Stimulated activated CD4-positive, alpha-beta T cell treated with anti-CD3 and anti-CD28 coated beads, TNF-alpha, amount 100 ng/mL, for 1 hour (primary cell): ENCODE measurements around the gene ATP9A.

Source experiments
- DNase-seq, 3 donors: peaks; one replicate each; pipeline ENCODE4 v3.0.0-alpha.2; 2020; ENCODE audit warnings: low read depth in 3 of 3, low spot score in 1 of 3

ATP9A gene

DNA sequence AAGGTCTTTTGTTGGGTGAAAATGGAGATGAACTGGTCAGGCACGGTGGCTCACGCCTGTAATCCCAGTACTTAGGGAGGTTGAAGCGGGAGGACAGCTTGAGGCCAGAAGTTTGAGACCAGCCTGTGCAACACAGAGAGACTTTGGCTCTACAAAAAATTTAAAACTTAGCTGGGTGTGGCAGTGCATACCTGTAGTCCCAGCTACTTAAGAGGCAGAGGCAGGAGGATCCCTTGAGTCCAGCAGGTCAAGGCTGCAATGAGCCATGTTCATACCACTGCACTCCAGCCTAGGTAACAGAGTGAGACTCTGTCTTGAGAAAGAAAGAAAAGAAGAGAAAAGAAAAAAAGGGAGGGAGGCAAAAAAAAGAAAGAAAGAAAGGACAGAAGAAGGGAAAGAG lies 134.8 kb downstream of the ATP9A start:
- DNase-seq, result no peak

DNA sequence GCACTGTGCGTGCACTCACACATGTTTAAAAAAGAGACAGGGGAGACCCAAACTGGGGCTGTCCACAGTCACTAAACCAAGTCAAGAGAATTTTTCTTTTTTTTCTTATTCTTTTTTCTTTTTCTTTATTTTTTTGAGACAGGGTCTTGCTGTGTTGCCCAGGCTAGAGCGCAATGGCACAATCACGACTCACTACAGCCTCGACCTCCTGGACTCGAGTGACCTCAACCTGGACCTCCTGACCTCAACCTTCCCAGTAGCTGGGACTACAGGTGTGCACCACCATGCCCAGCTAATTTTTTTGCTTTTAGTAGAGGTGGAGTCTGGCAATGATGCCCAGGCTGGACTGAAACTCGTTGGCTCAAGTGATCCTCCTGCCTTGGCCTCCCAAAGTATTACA lies 136.2 kb downstream of the ATP9A start:
- DNase-seq, result no peak

DNA sequence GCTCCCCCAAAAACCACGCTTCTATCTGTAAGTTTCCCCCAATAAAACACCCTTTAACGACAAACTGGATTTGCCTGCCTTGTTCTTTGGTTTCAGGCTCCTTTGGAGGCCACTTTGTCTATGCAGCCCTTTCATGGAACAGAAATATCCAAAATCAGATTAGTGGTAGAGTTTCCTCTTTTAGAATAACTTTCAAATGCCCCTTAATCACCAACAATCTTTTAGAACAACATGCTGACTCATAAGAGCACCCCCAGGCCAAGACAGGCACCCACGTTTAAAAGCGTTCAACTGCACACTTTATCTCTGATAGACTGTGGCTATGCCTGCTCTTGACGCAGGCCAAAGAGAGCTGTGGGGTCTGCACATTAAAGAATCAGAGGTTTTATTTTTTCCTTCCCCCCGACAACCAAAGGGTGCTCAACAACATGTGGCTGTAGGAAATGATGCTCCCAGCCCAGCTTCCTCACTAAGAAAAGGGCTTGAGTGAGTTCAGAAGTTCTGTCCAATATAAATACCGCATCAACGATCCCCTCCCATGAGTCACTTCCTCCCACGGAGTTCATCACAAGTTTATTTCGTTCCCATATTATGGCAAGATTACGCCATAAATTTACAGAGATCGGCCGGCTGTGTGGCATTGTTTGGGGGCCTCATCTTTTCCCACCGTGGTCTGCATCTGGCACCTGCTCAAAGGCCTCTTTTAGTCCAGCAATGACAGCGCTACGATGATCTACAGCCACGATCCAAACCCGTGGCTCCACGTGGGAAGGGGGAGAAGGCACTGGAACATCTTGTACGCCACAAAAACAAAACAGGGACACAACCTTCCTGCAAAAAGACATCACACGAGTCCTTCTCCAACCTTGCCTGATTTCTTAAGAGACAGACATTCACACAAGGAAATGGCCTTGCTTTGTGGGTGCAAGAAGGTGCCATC lies 136.9 kb downstream of the ATP9A start:
- no peak for DNase-seq

DNA sequence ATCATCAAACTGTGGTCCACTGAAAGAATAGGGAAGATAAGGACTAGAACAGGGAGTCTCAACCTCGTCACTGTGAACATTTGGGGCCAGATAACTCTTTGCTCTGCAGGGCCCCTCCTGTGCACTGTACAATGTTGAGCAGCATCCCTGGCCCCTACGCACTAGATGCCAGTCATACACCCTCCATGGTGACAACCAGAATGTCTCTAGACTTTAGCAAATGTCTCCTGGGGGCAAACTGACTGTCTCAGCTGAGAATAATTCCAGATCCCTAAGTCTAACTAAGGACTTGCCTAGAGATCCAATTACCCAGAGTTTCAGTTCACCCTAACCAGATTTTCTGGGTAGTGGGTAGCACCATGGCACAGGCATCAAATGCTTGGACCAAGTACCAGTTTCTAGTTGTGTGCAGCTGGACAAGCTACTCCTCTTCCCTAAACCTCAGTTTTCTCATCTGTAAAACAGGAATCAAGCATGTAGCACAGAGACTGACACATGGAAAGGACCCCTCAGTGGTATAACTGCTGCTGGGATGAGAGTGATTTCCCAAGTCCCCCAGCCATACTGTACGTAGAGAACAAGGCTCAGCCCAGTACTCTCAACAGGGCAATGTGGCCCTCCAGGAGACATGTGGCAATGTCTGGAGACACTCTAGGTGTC lies 138.7 kb downstream of the ATP9A start:
- DNase-seq, result no peak

DNA sequence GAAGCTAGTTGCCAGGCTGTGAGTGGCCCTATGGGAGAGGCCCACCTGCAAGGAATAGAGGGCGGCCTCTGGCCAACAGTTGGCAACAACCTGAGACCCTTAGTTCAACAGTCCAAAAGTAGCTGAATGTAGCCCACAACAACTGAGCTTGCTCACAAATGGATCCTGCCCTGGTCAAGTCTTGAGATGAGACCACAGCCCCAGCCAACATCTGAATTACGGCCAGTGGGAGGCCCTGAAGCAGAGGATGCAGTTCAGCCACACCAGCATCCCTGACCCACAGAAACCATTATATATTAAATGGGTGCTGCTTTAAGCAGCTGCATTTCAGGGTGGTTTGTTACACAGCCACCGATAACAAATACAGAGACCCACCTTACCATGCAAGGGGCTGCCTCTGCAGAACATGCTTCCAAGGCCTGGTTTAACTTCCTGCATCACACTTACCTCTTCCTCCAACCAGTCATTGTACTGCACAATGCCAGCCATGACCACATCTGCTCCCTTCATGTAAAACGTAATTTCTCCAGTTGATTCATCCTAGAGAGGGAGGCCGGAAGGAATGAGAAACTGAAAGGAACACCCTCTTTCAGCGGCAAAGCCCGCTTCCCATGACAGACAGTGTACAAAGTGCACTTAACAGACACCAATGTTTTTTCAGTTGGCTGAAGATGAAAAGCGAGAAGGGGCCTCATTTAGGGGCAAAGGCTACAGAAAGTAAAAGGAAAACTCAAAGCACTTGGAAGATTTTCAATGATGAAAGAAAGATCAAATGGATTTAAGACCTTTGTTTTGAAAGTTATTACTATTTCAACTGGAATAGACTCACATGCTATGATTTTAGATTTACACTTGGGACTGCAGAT lies 139.4 kb downstream of the ATP9A start:
- no peak for DNase-seq

DNA sequence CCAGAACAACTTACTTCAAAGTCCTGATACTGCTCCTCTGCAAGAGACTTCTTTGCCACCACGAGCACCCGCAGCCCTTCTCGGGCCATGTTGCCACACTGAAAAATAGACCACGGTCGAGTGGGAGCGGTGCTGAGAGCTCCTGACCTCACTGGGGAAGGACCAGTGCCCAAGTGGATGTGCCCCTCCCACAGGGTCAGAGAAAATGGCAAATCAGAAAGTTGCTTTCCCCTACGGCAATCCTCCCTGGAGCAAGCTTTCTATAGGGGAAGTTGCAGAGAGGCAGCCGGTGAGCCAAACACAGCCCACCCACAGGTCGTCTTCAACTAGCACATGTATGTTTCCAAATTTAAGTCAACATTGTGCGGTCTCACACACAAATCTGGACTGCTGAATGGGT lies 140.6 kb downstream of the ATP9A start:
- DNase-seq, result no peak

DNA sequence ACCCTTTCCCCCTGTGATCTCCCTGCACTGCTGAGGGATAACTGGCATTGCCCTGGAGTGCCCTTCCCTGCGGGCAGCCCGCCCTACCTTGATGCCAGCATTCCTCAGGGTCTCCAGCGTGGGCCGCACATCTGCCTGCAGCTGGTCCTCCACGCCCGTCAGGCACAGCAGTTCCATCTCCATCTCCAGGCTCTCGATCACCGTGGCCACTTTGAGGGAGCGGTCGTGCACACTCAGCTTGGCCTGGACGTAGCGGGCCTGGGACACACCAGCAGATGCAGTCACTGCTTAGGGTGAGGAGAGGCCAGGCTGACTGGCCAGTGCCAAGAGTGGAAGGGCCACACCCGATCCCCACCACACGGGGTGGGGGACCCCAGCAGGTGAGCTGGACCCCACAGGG lies 143.1 kb downstream of the ATP9A start:
- DNase-seq, result no peak

DNA sequence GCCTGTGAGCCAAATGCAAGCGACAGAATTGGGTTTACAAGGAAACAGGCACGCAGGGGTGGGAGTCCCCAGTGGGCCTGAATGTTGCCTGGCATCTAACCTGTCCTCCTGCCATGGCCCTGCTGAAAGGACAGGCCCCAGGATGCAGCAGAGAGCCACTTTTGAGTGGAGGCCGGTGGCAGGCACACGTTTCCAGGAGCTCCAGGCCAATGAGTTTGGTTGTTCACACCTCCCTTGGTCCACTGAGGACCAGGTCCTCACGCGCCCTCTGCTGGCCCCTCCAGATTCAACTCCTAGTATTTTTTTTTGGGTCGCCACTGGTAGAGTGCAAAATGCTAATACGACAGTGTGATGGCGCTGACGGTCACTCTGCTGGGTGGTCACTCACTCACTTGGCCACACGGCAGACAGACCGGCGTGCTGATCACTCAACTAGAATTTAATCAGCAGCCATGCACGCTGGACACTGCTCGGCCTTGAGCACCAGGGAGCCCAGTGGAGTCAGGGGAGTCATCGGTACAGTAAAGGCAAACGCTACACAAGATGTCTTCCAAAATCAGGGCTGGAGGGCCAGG lies 143.9 kb downstream of the ATP9A start:
- peak; percentile 3 to 59 (median 16) for DNase-seq

DNA sequence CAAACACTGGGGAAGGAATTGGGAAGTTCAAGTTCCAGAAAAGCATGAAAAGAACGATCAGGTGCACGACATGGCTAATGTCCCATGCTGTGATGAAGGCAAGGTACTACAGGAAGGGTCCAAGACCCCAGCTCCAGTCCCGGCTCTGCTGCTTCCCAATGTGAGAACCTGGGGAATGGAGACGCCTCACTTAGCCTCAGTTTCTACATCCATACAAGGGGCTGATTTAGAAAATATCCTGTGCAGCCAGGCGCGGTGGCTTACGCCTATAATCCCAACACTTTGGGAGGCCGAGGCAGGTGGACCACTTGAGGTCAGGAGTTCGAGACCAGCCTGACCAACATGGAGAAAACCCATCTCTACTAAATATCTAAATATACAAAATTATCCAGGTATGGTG lies 144.9 kb downstream of the ATP9A start:
- DNase-seq, result no peak

DNA sequence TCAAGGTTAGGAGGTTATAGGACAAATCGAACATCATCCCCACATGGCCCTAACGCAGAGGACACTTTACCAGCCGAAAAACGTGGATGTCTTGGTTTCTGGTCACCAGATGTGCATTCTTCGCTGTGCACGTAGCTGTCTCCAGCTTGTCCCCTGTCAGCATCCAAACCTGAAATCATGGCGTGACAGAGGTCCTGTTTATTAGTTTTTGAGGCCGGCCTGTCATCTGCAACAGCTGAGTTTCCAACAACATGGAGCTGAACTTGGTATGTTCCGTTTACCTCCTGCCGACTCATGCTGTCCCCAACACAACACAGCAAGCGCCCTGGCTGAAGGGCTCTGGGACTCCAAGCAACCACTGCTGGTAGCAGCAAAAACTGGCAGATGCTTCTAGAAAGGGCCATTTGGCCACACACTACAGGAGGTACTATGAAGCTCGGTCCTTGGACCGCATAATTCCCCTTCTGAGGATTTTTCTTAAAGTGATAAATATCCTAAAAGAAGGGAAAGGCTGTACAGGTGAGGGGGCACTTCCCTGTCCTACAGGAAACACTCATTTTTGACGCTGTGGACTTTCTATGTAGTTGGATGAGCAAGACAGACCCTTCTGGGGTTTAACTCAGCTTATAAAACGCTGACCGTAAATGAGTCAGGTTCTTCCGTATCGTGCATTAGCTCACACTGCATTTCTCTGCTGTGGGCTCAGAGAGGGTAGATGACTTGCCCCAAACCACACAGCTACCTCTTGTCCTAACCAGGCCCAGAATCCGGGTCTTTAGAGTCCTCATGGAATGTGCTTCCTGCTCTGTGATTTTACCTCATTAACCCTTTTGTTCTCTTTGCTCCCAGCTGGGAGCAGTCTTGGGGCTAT lies 146.0 kb downstream of the ATP9A start:
- DNase-seq, result no peak

DNA sequence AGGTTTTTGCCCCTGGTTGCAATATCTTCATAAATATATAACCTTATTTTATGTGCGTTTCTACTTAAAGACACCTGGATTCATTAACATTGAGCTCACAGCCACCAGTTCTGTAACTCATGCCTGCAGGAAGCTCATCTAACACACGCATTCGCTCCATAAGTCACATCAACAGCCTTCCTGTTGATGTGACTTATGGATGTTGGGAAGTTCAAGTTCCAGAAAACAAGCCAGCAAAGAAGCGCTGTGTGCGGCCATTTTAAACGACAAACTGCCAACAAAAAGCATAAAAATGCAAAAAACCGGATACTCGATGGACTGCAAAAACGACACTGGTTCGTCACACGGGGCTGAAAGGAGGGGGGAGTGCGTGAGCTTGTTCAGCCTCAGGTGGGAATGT lies 147.8 kb downstream of the ATP9A start:
- no peak for DNase-seq

DNA sequence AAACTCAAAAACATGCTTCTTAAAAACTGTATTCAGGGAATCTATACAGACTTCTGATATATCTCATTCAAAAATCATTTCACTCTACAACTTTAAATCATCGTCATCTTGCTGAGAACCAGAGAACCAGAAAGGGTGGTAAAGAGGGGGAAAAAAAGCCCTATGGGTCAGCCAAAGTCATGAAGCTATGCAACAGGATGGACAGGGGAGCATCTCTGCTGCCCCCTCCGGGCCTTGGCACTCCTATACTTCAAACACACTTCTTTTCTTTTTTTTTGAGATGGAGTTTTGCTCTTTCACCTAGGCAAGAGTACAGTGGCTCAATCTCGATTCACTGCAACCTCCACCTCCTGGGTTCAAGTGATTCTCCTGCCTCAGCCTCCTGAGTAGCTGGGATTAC lies 152.1 kb downstream of the ATP9A start:
- DNase-seq, result no peak

DNA sequence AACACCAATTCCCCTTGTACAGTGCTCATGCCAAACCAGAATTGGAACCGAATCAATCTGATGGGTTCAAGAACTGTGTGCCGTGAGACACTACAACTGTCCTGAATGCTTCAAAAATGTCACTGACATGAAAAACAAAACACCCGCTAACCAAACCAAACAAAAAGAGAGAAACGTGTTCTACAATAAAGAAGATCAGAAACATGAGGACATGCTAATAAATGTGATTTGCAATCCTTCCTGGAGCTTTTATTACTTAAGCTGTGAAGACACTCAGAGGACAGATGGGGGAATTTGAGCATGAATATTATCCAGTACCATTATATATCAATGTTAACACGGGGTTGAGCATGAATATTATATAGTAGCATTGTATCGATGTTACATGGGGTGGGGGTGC lies 153.5 kb downstream of the ATP9A start:
- DNase-seq, result no peak

DNA sequence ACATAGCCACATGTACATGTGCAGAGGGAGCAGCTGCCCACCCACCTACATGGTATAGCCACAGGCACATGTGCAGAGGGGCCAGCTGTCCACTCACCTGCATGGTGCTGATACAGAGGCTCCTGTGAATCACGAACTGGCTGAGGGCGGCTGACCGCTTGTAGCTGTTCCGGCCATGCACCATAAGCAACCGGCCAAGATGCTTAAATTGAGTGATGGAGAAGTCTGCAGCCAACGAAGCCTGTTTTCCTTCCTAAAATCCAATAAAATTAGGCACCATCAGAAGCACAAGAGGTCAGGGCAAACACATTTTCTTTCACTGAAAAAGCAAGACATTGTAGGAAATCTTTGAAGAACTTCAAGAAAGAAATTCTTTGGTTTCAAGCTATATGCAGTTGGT lies 154.6 kb downstream of the ATP9A start:
- DNase-seq, result no peak

DNA sequence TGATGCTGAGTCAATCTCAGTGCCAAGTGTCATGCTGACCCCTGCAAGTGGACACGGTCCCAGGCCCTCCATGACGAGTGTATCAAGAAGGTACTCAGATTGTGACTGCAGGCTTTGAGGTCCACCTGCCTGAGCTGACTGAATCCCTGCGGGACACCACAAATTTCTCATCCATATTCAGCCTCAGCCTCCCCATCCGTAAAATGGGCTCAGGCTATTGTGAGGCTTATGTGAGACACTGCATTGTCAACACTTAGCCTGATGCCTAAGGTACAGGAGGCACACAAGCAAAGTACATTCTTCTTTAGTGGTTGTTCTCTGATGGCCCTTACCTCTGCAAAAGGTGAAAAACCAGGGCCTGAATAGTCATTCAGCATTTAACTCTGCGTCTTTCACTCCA lies 155.3 kb downstream of the ATP9A start:
- DNase-seq, result no peak

DNA sequence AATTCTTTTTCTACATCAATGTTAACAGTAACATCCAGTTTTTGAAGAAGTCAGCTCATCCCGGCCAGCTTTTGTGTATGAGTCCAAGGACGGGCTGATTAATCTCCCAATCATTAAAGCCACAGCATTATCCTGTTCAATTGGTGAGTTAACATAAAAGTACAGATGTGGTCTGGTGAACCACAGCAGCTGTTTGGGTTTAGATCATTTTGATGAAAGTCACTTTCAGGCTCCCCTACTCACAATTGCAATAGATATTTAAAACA lies 156.6 kb downstream of the ATP9A start:
- DNase-seq, result no peak

DNA sequence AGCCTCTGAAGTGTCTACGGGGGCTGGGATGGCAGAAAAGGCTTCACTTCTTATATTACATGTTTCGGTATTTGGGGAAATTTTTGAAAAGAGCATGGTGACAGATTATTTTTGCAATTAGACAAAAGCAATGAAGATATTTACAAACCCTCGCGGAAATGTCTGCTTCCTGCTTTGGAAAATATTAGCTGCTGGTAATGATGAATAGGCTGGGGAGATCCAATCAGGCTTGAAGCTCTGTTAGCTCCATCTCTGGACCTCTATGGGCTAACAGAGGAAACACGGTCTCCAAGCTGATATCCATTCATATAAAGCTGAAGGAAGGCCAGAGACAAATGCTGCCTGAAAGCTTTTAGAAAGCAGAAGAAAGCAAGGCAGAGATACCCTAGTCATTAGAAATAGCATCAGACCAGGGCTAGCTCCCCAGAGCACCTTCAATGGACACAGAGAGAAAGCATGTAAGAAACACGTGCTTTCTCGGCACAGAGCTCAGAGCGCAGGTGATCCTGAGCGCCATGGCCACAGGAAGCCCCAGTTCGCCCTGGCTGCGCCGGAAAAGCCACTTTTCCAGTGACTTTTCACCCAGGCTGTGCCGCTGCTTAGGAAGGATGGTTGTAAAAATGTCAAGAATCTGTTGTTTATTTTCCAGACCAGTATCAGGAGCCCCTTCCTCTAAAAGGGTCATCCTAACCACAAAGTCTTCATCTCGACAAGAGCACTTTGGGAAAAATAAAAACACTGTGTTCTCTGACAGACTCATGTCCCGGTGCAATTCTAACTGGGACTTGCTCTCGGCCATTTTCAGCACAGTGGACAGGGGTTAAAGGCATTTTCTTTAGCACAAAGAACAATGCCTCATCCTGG lies 157.2 kb downstream of the ATP9A start:
- no peak for DNase-seq

DNA sequence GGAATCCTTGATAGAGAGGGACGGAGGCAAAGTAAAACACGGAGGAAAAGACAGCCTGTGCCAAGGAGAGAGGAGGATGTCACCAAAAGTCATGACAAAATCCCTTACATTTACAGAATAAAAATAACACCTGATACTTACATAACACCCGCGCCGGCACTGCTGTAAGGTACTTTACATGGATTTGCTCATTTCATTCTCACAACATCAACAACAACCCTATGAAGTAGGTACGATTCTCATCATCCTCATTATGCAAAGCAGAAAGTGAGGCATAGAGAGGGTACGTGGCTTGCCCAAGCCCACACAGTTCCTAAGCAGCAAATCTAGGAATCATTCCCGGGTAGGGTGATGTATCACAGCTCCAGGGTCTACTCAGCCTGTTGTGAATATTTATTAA lies 158.1 kb downstream of the ATP9A start:
- DNase-seq, result no peak

DNA sequence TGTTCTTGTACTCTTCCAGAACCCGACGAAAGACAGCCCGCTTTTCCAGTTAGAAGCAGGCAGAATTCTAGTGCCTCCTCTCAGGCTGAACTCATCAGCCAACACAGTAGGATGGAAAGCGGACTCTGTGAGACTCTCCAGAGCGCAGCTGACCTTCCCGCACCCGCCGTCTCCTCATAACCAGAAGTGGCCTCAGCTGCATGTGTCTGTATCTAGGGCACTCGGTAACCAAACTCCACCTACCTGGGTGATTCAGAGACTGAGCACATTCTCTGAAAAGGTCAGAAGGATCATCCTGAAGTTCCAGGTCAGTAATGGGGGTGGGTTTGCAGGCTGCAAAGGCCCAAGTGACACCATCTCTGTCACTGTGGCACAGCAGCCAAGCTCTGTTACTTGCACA lies 158.9 kb downstream of the ATP9A start:
- DNase-seq, result no peak

DNA sequence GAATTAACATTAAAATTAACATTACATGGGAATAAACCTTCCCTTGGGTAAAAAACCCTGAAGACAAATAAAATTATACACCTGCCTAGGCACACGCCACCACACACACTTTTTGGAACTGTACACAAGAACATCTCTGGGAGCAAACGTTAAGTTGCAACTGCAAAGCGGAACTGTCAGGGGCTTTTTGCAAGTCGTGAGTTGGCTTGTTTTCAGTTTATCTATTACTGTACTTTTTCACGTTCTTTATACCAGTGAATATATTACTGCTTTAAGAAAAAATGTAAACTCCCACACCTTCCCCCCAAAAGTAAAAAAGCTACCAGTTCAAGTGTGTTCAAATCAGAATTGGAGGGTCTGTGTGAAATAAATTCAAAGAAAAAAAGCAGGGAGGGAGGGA lies 160.1 kb downstream of the ATP9A start:
- no peak for DNase-seq
